GM18499 (cell line): Measurements from ENCODE around the gene PAXIP1.

Source experiments
- ATAC-seq: cut with Tn5 transposase; IDR thresholded peaks from one replicate; pipeline ENCODE4 v1.9.1; 2021; ENCODE audit warnings: moderate number of reproducible peaks; ENCODE audit not compliant: insufficient read depth, unreplicated experiment

The PAXIP1 gene

GRCh38 chr7:154896076-154896475 lies 106.8 kb downstream of the PAXIP1 start:
- no peak for ATAC-seq
